Mesodermal cell (in vitro differentiated cells): ENCODE measurements around the gene PADI2.
"Not testable (repeated sequence)": the region's sequence is repeated elsewhere in the genome, so short reads cannot be mapped to it uniquely, and the experiment has no call there.

Experiments used
- H3K27ac ChIP-seq: 2 replicates; pipeline ENCODE4 v1.7.0; 2013; ENCODE audit warnings: mild to moderate bottlenecking, low read depth, low read length, moderate library complexity; ENCODE audit not compliant: severe bottlenecking
- H3K36me3 ChIP-seq: 2 replicates; pipeline ENCODE4 v1.7.1; 2013; ENCODE audit warnings: mild to moderate bottlenecking, low read length, moderate library complexity; ENCODE audit not compliant: control insufficient read depth, insufficient read depth
- H3K4me1 ChIP-seq: one replicate; pipeline ENCODE4 v1.7.1; 2013; ENCODE audit warnings: mild to moderate bottlenecking, low read length; ENCODE audit not compliant: insufficient read depth, control insufficient read depth, poor library complexity, severe bottlenecking
- H3K4me3 ChIP-seq: 2 replicates; pipeline ENCODE4 v1.7.0; 2013; ENCODE audit warnings: low read length, control low read depth, mild to moderate bottlenecking; ENCODE audit not compliant: insufficient read depth, poor library complexity, severe bottlenecking; ENCODE audit errors: extremely low read depth
- H3K9me3 ChIP-seq: 2 replicates; pipeline ENCODE4 v1.7.1; 2013; ENCODE audit warnings: mild to moderate bottlenecking, low read length, moderate library complexity; ENCODE audit not compliant: control insufficient read depth
- WGBS, 2 experiments: methylation state at CpG; one replicate each; pipeline ENCODE4 v1.1.5; 2013; ENCODE audit warnings: missing lambda C conversion rate in 2 of 2; ENCODE audit not compliant: insufficient coverage in 2 of 2; 5-methylcytosine and 5-hydroxymethylcytosine counted together

PADI2 gene

GRCh38 chr1:17067465-17068240, 51.6 kb downstream of the PADI2 start:
- 69 to 71% methylated on average over 4 to 5 of the region's 10 CpGs for WGBS, 2 experiments
- no peak overlapping the region for H3K4me3 ChIP-seq
- H3K4me1 ChIP-seq: no peaks in the 10 kb centered on the region
- H3K36me3 ChIP-seq: no peaks in the 10 kb centered on the region
- H3K27ac ChIP-seq: no peak overlapping the region
- H3K9me3 ChIP-seq: no peaks in the 10 kb centered on the region

GRCh38 chr1:17067069-17067426, 52.2 kb downstream of the PADI2 start:
- peaks cover under 1% of the 10 kb centered on the region for H3K4me1 ChIP-seq
- no peak overlapping the region for H3K4me3 ChIP-seq
- WGBS, 2 experiments: 81 to 83% methylated on average over 2 of the region's 3 CpGs
- H3K27ac ChIP-seq: no peak overlapping the region
- H3K36me3 ChIP-seq: no peaks in the 10 kb centered on the region
- no peaks in the 10 kb centered on the region for H3K9me3 ChIP-seq

GRCh38 chr1:17066361-17067068, 52.7 kb downstream of the PADI2 start:
- no peaks in the 10 kb centered on the region for H3K9me3 ChIP-seq
- WGBS, 2 experiments: 84 to 88% methylated on average over 9 to 10 of the region's 11 CpGs
- no peak overlapping the region for H3K27ac ChIP-seq
- H3K4me1 ChIP-seq: peaks cover 5% of the 10 kb centered on the region
- no peak overlapping the region for H3K4me3 ChIP-seq
- H3K36me3 ChIP-seq: no peaks in the 10 kb centered on the region

GRCh38 chr1:17065666-17066065, 53.6 kb downstream of the PADI2 start:
- H3K27ac ChIP-seq: no peak overlapping the region
- 79 to 81% methylated on average over 6 to 7 of the region's 7 CpGs for WGBS, 2 experiments
- H3K4me1 ChIP-seq: peaks cover 5% of the 10 kb centered on the region
- no peak overlapping the region for H3K4me3 ChIP-seq
- no peaks in the 10 kb centered on the region for H3K9me3 ChIP-seq
- no peaks in the 10 kb centered on the region for H3K36me3 ChIP-seq

- not testable (repeated sequence) for H3K36me3 ChIP-seq, H3K4me1 ChIP-seq, H3K9me3 ChIP-seq, H3K27ac ChIP-seq, H3K4me3 ChIP-seq
- WGBS, 2 experiments: 74 to 89% methylated on average over 4 to 6 of the region's 7 CpGs
Observed at GRCh38 chr1:17062751-17063150, 56.5 kb downstream of the PADI2 start.

GRCh38 chr1:17061892-17062291, 57.4 kb downstream of the PADI2 start:
- H3K9me3 ChIP-seq: no peaks in the 10 kb centered on the region
- 90 to 92% methylated on average over 2 of the region's 2 CpGs for WGBS, 2 experiments
- H3K27ac ChIP-seq: no peak overlapping the region
- no peaks in the 10 kb centered on the region for H3K36me3 ChIP-seq
- peaks cover 5% of the 10 kb centered on the region for H3K4me1 ChIP-seq
- no peak overlapping the region for H3K4me3 ChIP-seq

GRCh38 chr1:17061486-17061885, 57.8 kb downstream of the PADI2 start:
- Histone ChIP-seq H3K36me3 (no peaks in the 10 kb centered on the region), H3K27ac (no peak overlapping the region), H3K4me3 (no peak overlapping the region), H3K9me3 (no peaks in the 10 kb centered on the region), H3K4me1 (peaks cover 5% of the 10 kb centered on the region)
- WGBS, 2 experiments: 83 to 91% methylated on average over 2 to 3 of the region's 3 CpGs

GRCh38 chr1:17060306-17060749, 58.9 kb downstream of the PADI2 start:
- Histone ChIP-seq H3K4me1 (peaks cover 5% of the 10 kb centered on the region), H3K27ac (no peak overlapping the region), H3K36me3 (no peaks in the 10 kb centered on the region), H3K9me3 (no peaks in the 10 kb centered on the region), H3K4me3 (no peak overlapping the region)
- 54 to 61% methylated on average over 11 of the region's 11 CpGs for WGBS, 2 experiments

- WGBS, 2 experiments: 46 to 62% methylated on average over 3 to 7 of the region's 12 CpGs
- H3K27ac ChIP-seq: no peak overlapping the region
- no peaks in the 10 kb centered on the region for H3K9me3 ChIP-seq
- no peaks in the 10 kb centered on the region for H3K36me3 ChIP-seq
- peaks cover 5% of the 10 kb centered on the region for H3K4me1 ChIP-seq
- H3K4me3 ChIP-seq: no peak overlapping the region
Observed at GRCh38 chr1:17059391-17060305, 59.6 kb downstream of the PADI2 start.

- Histone ChIP-seq H3K4me3 (no peak overlapping the region), H3K27ac (no peak overlapping the region), H3K4me1 (peaks cover 4% of the 10 kb centered on the region), H3K9me3 (no peaks in the 10 kb centered on the region), H3K36me3 (peaks cover 7% of the 10 kb centered on the region)
- 91 to 97% methylated on average over 3 to 4 of the region's 4 CpGs for WGBS, 2 experiments
Observed at GRCh38 chr1:17056551-17056950, 62.7 kb downstream of the PADI2 start.
